ENCODE measurements around the gene RAD18. TPM values are rescaled to one million over a fixed set of nuclear protein-coding genes. Genes with fewer than 3 reads are reported as not detected.

The RAD18 gene, protein sequence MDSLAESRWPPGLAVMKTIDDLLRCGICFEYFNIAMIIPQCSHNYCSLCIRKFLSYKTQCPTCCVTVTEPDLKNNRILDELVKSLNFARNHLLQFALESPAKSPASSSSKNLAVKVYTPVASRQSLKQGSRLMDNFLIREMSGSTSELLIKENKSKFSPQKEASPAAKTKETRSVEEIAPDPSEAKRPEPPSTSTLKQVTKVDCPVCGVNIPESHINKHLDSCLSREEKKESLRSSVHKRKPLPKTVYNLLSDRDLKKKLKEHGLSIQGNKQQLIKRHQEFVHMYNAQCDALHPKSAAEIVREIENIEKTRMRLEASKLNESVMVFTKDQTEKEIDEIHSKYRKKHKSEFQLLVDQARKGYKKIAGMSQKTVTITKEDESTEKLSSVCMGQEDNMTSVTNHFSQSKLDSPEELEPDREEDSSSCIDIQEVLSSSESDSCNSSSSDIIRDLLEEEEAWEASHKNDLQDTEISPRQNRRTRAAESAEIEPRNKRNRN
- total RNA-seq (2014; rRNA removed; shearing (Covaris generic)) = 14.2 and 18.0 TPM in 2 replicates

DNA sequence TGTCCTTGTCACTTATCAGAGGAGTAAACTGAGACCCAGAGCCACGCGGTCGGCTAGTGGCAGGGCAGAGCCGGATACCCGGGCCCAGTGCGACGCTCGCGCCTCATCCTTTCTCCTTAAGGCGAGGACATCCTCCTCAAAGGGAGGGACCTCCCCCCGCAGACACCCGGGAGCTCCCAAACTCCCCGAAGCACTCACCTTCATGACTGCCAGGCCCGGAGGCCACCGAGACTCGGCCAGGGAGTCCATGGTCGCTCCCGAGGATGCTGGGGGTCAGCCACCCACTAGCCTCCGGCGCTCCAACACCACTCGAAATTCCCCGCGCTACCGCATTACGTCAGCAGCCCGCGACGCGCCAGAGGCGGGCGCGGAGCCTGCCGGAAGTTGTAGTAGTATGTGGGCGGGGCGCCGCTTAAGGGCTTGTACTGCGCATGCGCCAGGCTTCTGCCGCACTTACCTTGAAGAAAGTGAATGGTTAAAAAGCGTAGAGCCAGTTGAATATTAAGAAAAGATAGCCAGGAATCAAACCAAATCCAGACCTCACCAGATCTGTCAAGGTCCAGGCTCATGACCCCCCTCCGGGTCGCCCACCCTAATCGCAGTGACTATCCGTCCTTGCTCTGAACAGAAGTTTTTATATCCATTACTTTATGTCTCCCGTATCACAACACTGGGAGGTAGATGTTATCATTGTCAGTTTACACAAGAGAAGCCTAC, at the start of gene RAD18:
Gene RAD18, minus strand, starts transcription at position 336 of the 717 bp plus-strand sequence. Its CDS starts 87 bp downstream, at position 249.
- DNase-seq (ENCODE audit: low read depth) = peak; percentile 84

DNA sequence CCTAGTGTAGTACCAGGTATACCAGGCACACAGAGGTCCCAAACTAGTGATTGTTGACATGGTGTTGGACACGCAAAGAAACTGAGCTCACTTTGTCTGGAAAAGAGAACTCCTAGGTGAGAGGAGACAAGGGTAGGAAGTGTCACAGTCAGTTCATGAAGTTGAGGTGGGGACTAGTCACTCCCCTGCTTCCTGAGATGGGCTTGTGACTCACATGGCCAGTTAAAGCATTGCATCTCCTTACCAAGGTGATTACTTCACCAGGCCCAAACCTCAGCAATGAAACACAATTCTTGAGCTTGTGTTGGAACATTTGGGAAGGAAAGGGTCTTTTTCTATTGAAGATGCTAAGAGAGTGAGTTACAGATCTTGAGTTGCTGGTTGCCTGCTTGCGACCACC, 49.2 kb upstream of the RAD18 start:
- no peak for DNase-seq (ENCODE audit: low read depth)

DNA sequence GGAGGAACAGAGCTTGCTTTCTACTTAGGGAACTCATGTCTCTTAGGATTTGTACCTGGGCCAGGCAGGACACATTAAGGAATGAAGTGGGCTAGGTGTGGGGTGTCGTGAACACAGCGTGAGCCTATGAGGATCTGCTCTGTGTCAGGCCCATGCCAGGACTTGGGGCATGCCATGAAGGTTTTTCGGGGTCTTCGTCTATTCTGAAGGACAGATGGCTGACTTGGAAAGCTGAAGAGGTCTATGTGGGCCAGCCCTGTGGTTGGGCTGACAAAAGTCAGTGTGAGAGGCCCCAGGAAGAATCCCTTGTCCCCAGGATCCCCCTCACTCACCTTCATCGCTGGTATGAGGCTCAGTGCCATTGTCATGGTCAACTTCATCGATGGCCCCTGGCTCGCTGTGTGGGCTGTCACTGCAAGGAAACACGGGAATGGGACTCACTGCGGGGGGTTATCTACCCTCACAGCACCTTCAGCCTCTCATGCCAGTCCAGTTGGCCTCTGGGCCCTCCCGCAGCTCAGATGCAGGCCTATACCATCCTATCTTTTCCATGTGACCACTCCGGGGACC, 46.8 kb upstream of the RAD18 start:
- no peak for DNase-seq (ENCODE audit: low read depth)

DNA sequence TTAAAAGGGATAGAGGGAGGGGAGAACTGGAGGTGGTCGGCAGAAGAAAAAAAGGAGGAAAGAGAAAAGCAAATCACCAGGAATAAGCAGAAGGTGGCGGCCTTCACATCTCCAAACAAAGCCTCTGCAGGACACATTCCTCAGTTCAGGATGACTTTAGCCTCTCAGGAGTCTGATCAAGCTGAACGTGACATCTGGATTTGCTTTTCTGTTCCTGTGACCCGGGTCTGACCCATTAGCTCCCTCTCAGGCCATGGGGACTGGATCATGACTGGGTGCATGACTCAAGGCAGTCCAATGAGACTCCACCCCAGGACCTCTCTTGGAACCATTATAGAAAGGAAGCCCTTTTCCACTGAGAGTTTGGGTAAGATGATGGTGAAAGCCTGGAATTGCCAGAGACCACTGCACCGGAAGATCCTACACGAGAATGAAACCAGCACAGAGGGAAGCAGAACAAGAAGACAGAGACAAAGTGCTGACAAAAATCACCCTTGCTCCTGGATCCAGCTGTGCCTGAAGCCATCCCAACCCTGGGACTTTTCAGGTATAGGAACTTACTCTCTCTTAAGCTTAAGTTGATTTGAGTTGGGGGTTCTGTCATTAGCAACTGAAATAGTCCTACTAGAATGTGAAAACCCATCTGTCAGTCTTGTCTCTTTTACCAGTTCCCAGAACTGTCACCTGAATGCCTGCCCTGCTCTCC, 45.4 kb upstream of the RAD18 start:
- no peak for DNase-seq (ENCODE audit: low read depth)

DNA sequence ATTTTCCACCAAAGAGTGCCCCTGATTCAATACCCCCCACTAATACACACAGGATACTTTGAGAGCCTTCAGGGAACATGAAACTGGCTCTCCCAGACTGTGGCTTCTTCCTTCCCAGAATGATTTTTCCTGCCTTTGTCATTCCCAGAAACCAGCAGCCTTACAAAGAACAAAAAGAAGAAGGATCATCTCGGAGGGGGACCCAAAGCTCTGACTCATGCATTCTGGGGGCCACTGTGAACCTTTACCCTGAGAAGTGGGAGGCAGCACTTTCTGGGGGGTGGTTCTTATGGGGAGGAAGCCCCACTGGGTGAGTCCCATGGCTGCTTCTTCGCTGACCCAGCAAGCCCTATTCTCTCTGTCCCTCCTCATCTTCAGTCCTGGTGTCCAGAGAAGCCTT, 44.7 kb upstream of the RAD18 start:
- no peak for DNase-seq (ENCODE audit: low read depth)

DNA sequence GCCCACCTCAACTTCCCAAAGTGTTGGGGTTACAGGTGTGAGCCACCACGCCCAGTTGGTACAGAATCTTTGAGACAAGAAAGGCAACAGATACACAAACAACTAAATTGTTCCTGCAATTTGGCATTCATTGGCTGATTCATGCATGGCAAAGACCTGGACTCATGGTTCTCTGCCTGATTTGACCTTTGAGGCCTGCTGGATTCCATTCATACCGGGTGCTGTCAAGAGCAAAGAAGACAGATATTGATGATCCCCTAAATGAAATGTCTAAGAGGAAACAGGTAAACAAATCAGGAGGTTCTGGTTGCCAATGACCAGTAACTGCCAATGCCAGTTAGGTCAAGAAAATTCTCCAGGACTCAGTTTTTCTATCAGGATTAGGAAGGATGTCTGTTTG, 43.9 kb upstream of the RAD18 start:
- no peak for DNase-seq (ENCODE audit: low read depth)

DNA sequence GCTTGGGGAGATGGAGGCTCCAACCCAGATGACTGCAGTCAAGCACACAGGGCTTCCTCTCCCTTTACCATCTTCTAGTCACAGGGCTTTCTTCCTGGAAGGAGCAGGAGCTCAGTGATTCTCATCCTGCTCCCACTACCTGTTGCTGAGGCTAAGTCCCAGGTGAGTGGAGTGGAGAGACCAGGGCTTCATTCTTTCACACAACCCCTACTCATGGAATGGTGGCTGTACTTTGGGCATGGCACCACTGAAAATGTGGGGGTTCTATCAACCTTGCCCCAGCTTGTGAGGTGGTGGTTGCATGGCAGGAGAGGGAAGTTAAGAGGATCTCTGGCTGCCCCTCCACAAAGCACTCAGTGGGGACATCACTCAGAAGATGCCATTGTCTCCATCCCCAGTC, 36.8 kb upstream of the RAD18 start:
- DNase-seq (ENCODE audit: low read depth) = no peak

DNA sequence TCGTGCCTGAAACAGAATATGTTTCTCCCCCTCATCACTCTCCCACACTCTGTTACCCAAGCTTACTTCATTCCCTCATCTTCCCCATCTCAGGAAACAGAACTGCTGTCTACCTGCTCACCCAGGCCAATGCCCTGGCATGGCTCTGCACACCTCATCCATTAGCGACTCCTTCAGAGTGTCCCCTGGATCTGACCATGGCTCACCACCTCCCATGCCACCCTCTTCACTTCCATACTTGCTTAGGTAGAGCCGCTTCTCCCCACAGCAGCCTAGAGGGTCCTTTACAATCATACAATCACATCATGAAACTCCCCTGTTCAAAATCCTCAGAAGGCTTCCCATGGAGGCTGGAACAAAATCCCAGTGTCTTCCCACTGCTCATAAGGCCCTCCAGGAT, 33.9 kb upstream of the RAD18 start:
- DNase-seq (ENCODE audit: low read depth) = no peak

DNA sequence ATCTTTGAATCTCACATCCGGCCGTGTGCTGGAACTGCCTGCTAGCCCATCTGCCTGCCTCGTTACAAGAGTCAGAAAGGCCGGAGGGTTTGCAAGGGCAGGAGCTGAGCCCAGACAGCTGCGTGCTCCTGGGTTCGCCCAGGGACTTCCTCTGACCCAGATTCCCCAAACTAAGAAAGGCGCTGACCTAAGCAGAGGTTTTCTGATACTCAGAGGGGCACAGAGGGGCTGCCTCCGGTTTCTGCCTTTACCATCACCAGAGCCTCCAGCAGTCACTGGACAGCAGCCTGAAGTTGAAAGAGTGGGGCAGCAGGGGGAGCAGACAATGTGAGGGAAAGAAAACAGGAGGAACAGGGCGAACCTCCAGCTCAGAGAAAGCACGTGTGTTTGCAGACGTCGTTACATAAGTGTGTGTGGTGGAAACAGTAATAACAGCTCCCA, 33.4 kb upstream of the RAD18 start:
- no peak for DNase-seq (ENCODE audit: low read depth)

DNA sequence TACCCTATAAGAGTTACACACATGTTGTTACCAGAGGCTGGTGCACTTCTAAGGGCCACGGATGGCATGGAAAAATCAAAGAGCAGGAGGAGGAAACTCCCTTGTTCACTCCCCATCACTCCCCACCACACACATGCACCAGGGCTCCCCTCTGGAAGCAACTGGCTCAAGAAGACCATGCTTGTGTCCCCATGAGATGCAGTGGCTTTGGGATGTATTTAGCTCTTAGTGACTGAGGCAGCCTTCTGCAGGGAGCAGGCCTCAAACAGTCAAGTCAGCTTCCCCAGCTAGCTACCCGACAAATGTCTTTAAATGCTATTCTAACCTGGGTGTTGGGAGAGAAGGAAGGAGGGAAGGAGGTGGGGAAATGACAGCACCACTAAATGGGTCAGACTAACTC, 32.9 kb upstream of the RAD18 start:
- DNase-seq (ENCODE audit: low read depth) = no peak

DNA sequence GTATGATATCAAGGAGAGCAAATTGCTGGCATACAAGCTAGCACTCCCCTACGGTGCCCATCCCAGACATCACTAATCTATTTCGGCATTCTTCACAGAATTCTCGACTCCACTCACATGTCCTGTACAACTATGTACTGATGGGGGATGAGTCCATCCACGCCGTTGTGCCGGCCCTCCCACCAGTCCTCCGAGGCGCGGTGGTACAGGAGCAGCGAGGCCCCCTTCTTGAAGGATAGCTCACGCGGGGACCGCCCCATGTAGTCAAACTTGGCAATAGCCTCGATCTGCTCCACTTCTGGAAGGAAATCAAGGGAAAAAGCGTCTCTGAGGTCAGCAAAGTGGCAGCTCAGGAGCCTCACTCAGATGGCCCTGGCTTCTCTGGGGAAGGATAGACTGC, 31.0 kb upstream of the RAD18 start:
- no peak for DNase-seq (ENCODE audit: low read depth)

DNA sequence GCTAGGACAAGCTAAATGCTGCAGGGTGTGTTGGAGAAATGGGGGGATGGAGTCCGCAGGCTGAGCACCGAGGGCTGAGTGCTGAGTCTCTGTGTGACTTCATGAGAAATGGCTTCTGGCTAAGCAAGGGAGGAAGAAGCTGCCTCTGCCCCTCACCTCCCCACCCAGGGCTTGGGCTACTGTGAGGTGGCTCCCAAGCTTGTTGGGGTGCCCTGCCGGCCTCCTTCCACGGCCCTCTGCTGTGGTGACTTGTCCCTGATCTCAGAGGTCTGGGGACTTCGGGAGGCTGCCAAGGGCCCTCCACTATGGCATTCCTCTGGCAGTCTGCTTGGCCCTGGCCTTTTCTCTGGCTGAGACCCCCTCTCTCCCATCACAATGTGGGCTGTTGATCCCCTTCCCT, 30.1 kb upstream of the RAD18 start:
- DNase-seq (ENCODE audit: low read depth) = no peak

DNA sequence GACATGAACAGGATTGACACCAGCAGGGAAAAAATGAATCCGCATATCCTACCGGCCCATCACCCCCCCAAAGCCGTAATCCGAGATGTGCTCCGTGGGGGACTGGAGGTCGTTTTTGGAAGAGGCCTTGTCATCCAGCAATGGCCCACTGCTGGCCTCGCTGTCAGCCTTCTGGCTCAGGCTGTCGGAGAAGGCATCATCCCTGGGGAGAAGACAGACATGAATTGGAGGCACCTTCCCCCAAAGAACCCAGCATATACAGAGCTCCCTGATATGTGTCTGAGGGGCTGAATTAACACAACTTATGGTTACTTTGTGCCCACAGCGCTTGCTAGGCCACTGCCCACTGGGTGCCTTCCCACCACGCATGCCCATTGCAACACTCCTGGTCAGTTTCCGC, 29.6 kb upstream of the RAD18 start:
- no peak for DNase-seq (ENCODE audit: low read depth)

DNA sequence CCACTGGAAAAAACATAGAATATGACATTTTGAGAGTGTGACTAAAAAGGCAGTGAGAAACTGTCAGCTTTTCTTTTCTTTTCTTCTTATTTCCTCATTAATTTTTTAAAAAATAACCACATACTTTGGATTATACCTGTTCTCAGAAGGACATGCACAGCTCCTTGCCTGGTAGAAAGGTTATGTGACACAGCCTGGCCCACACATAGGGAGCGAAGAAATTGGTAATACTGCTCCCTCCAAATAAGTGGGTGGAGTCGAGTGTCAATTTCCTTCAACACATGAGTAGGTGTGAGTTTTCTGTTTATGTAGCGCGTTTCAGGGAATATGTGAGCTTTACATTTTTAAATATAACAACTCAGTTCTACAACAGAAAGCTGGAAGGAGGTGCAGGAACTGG, 28.9 kb upstream of the RAD18 start:
- no peak for DNase-seq (ENCODE audit: low read depth)

DNA sequence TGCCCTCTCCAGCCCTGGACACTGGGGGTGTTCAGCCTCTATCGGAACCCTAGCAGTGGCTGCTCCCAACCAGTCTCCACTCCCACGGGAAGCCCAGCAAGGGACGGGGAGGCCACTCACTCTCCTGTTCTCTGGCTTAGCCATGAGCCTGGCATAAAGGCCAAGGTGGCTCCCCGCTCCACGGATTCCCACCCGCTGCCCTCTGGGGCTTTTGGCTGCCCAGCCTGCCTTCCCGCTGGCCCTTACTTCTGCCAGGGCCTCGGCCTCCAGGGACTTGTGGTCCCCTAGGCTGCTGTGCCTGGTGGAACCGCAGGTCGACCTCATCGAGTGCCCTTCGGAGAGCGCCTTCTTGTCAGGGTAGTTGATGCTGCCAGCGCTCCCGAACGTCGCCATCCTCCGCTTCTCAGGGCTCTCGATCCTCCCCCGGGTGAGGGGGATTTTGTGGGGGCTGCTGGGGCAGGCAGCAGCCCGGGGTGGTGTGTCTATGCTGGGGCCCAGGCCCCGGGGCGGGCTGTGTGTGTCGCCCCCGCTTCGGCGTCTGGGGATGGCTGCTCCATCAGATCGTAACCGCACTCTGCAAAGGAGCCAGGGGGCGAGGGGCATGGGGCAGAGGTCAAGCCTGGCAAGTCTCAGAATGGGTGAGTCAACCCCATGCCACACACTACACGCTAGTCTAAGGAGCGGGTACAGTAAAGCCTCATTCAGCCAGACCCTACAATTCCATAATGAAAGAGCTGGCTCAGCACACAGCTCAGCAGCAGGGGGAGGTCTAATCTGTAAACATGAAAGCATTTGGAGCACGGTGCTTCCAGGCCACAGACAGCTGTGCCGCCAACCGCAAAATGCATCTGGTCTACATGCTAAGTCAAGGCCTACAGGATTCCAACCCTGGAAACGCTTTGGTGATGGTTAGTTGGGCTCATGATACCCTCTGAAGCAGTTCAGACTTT, 27.3 kb upstream of the RAD18 start:
- no peak for DNase-seq (ENCODE audit: low read depth)

DNA sequence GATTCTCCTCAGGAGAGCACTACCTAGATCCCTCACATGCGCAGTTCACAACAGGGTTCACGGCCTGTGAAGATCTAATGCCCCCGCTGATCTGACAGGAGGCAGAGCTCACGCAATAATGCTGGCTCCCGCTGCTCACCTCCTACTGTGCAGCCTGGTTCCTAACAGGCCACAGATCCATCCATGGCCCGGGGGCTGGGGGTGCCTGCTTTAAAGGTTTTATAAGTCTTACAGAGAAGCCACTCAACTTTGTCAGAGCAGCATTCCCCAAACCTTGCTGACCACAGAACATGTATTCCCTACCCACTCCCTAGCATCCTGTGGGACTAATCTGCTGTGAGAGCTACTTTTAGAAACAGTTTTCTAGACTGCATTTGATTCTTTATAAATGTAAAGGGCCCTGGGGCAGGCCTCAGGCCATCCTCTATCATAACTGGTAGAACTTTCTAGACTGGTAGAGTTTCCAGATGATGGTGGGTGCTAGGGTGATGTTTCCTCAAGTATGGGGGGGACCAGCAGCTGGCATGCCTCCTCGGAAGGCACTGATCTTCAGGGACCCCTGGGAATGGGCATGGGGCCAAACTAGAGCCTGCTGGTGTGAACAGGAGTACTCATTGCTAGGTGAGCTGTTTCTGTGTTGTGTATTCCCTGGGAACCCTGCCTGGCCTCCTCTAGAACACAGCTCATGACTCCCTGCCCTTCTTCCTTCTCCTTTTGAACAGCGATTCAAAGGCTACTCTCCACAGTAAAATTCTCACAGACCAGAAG, 25.7 kb upstream of the RAD18 start:
- peak; percentile 7 for DNase-seq (ENCODE audit: low read depth)

DNA sequence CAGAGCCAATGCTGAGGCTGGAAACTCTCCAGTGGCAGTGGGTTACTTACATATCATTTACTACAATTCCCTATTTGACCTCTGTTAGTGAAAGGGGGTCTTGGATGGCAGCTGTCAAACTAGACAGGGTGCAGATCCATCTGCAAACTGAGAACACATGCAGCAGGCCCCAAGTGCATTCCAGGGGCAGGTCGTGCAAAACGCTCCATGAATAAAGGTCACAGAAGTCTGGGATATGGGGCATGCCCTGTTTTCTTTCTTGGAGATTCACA, 25.0 kb upstream of the RAD18 start:
- no peak for DNase-seq (ENCODE audit: low read depth)

DNA sequence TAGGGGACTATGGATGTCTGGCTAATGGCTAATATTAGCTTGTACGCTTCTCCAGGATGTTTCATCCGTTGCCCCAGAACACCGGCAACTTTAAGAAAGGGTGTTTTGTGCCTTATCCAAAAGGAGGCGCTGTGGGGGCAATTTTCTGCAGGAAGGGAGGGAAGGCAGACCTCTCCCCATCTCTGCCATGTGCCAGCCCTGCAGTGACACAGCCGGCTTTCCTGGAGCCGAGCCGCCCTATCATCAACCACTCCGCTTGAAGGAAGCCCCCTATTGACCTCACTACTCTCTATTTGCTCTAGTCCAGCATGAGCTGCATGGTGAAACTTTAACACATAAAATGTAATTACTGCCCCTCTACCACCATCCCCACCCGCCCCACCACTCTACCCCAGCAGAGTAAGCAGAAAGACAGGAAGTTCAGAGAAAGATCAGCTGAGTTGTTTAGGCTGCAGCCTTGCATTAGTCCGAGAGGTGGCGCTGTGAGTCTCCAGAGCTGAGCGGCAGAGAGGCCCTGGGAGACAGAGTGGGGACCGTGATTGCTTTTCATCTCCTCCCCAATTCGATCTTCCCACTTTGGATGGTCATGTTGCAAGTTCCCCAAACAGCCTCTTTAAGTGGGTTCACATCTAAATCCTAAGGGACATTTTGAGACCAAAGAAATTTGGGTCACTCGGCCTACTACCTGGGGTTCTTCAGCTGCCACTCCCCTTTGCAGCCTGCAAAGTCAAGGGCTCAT, 24.5 kb upstream of the RAD18 start:
- DNase-seq (ENCODE audit: low read depth) = peak; percentile 48

DNA sequence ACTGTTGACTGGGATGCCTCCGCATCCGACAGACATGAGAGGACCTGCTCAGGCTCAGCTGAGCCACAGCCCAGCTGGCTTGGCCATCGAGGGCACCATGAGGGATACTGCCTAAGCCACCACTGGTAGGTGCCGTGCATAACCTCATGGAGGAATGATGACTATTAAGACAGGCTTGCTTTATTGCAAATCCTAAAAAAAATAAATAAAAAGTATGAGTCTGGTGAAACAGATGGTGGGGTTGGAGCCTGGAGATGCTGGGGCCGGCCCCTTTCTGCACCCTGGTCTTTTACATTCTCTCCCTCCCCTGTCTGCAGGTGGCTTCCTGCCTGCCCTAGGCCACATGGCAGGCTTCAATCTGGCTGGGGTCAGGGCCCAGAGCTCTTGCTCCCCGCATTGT, 24.0 kb upstream of the RAD18 start:
- no peak for DNase-seq (ENCODE audit: low read depth)

DNA sequence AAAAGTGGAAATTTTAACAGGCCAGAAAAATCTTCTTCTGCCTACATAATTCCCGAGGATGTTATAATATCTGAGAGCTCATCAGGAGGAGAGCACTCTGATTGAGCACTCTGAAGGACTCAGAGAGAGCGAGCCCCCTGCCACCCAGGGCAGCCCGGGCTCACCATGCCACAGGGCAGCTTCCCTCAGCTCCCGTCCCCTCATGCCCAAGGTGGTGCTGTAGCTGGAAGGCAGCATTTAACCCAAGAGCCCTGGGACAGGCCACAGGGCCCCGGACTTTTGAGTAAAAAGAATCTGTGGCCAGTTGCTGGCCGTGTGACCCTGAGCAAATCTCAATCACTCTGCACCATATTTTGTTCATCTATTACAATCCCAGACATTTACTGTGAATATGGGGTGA, 23.5 kb upstream of the RAD18 start:
- no peak for DNase-seq (ENCODE audit: low read depth)
